H9 (cell line): Measurements from ENCODE around the gene TSPAN31. TPM values are rescaled to one million over a fixed set of nuclear protein-coding genes. Genes with fewer than 3 reads are reported as not detected.

Experiments used
- DNase-seq: peaks from one replicate; pipeline ENCODE4 v3.0.0-alpha.2; 2017
- H2AFZ ChIP-seq: one replicate; pipeline ENCODE4 v1.6.1; 2013; ENCODE audit warnings: mild to moderate bottlenecking, low read length, control low read depth, moderate library complexity
- H2AK5ac ChIP-seq: 2 replicates; pipeline ENCODE4 v1.6.1; 2013; ENCODE audit warnings: low read length, control low read depth, mixed read lengths; ENCODE audit not compliant: insufficient read length
- H2BK120ac ChIP-seq: one replicate; pipeline ENCODE4 v1.6.1; 2013; ENCODE audit warnings: low read depth, mild to moderate bottlenecking, low read length, control low read depth, inconsistent platforms; ENCODE audit not compliant: poor library complexity, severe bottlenecking
- H2BK12ac ChIP-seq: 2 replicates; pipeline ENCODE4 v1.6.1; 2013; ENCODE audit warnings: low read length, control low read depth, mixed read lengths, low read depth; ENCODE audit not compliant: insufficient read length
- H2BK15ac ChIP-seq: 2 replicates; pipeline ENCODE4 v1.6.1; 2013; ENCODE audit warnings: low read depth, low read length, control low read depth
- H2BK20ac ChIP-seq: one replicate; pipeline ENCODE4 v1.6.1; 2013; ENCODE audit warnings: low read depth, mild to moderate bottlenecking, low read length, control low read depth, inconsistent platforms; ENCODE audit not compliant: poor library complexity, severe bottlenecking
- H2BK5ac ChIP-seq: 2 replicates; pipeline ENCODE4 v1.6.1; 2013; ENCODE audit warnings: low read length, control low read depth, mixed read lengths; ENCODE audit not compliant: insufficient read length
- H3K14ac ChIP-seq: 2 replicates; pipeline ENCODE4 v1.6.1; 2013; ENCODE audit warnings: low read length, control low read depth; ENCODE audit not compliant: insufficient read depth
- H3K18ac ChIP-seq: 2 replicates; pipeline ENCODE4 v1.6.1; 2013; ENCODE audit warnings: low read depth, mild to moderate bottlenecking, mixed read lengths, low read length, control low read depth; ENCODE audit not compliant: insufficient read length
- H3K23ac ChIP-seq: 2 replicates; pipeline ENCODE4 v1.6.1; 2013; ENCODE audit warnings: low read length, control low read depth, mixed read lengths, low read depth; ENCODE audit not compliant: insufficient read length
- H3K23me2 ChIP-seq: 2 replicates; pipeline ENCODE4 v1.6.1; 2013; ENCODE audit warnings: low read depth, mild to moderate bottlenecking, mixed read lengths, low read length, control low read depth; ENCODE audit not compliant: insufficient read length, poor library complexity, severe bottlenecking
- H3K27ac ChIP-seq: 2 replicates; pipeline ENCODE4 v1.5.1; 2013; ENCODE audit warnings: low read length, control low read depth, mixed read lengths, low read depth; ENCODE audit not compliant: insufficient read length
- H3K27me3 ChIP-seq: 2 replicates; pipeline ENCODE4 v1.6.1; 2013; ENCODE audit warnings: low read length, control low read depth, inconsistent platforms; ENCODE audit not compliant: insufficient read depth
- H3K4ac ChIP-seq: 2 replicates; pipeline ENCODE4 v1.6.1; 2013; ENCODE audit warnings: low read depth, mild to moderate bottlenecking, control low read depth, inconsistent platforms, low read length, moderate library complexity
- H3K4me1 ChIP-seq: 2 replicates; pipeline ENCODE4 v1.6.1; 2013; ENCODE audit warnings: low read length, control low read depth, inconsistent platforms; ENCODE audit not compliant: insufficient read depth
- H3K4me2 ChIP-seq: 2 replicates; pipeline ENCODE4 v1.6.1; 2013; ENCODE audit warnings: low read length, control low read depth, mixed read lengths; ENCODE audit not compliant: insufficient read length, insufficient read depth
- H3K56ac ChIP-seq: 2 replicates; pipeline ENCODE4 v1.6.1; 2013; ENCODE audit warnings: low read depth, mild to moderate bottlenecking, mixed read lengths, low read length, control low read depth; ENCODE audit not compliant: insufficient read length
- H3K79me1 ChIP-seq: 2 replicates; pipeline ENCODE4 v1.6.1; 2013; ENCODE audit warnings: low read depth, mild to moderate bottlenecking, moderate library complexity, low read length, control low read depth, inconsistent platforms; ENCODE audit not compliant: insufficient read depth, poor library complexity, severe bottlenecking
- H3K79me2 ChIP-seq: 2 replicates; pipeline ENCODE4 v1.6.1; 2013; ENCODE audit warnings: low read length, control low read depth, inconsistent platforms; ENCODE audit not compliant: insufficient read depth
- H3K9ac ChIP-seq: 2 replicates; pipeline ENCODE4 v1.6.1; 2013; ENCODE audit warnings: low read length, control low read depth, mixed read lengths; ENCODE audit not compliant: insufficient read length; ENCODE audit errors: extremely low read depth
- H3K9me3 ChIP-seq: one replicate; pipeline ENCODE4 v1.6.1; 2013; ENCODE audit warnings: low read depth, low read length, inconsistent platforms; ENCODE audit not compliant: control insufficient read depth
- H3T11ph ChIP-seq: one replicate; pipeline ENCODE4 v1.6.1; 2013; ENCODE audit warnings: mild to moderate bottlenecking, low read length, control low read depth, inconsistent platforms
- H4K20me1 ChIP-seq: one replicate; pipeline ENCODE4 v1.6.1; 2013; ENCODE audit not compliant: control insufficient read depth, insufficient read length, insufficient read depth
- H4K5ac ChIP-seq: 2 replicates; pipeline ENCODE4 v1.6.1; 2013; ENCODE audit warnings: low read depth, mild to moderate bottlenecking, mixed read lengths, low read length, control low read depth; ENCODE audit not compliant: insufficient read length
- H4K8ac ChIP-seq: replicated peaks from 2 replicates; pipeline ENCODE4 v1.6.1; 2013; ENCODE audit warnings: low read length, control low read depth, mixed read lengths, low read depth; ENCODE audit not compliant: insufficient read length
- H4K91ac ChIP-seq: 2 replicates; pipeline ENCODE4 v1.6.1; 2013; ENCODE audit warnings: low read depth, mild to moderate bottlenecking, moderate library complexity, mixed read lengths, low read length, control low read depth; ENCODE audit not compliant: insufficient read length
- H3K27ac Mint-ChIP-seq, 3 experiments: 2 replicates in 2 of 3; 3 replicates in 1 of 3; pipeline ENCODE4 v1.8.0; 2020 to 2021; ENCODE audit warnings: mixed read lengths in 3 of 3, mild to moderate bottlenecking in 1 of 3, moderate library complexity in 1 of 3
- H3K27me3 Mint-ChIP-seq: 2 replicates; pipeline ENCODE4 v1.8.0; 2021; ENCODE audit warnings: low read depth, mild to moderate bottlenecking, moderate library complexity, mixed read lengths
- H3K36me3 Mint-ChIP-seq, 3 experiments: 2 replicates in 2 of 3; 3 replicates in 1 of 3; pipeline ENCODE4 v1.8.0; 2020 to 2021; ENCODE audit warnings: low read depth in 3 of 3, mixed read lengths in 3 of 3; ENCODE audit not compliant: insufficient read depth in 1 of 3
- H3K4me1 Mint-ChIP-seq, 2 experiments: 2 replicates each; pipeline ENCODE4 v1.8.0; 2020; ENCODE audit warnings: mixed read lengths in 2 of 2
- H3K4me3 Mint-ChIP-seq, 2 experiments: 2 replicates in 1 of 2; 3 replicates in 1 of 2; pipeline ENCODE4 v1.8.0; 2020 to 2021; ENCODE audit warnings: mild to moderate bottlenecking in 2 of 2, mixed read lengths in 2 of 2, moderate library complexity in 1 of 2
- H3K9me3 Mint-ChIP-seq, 2 experiments: 2 replicates in 1 of 2; 3 replicates in 1 of 2; pipeline ENCODE4 v1.8.0; 2020; ENCODE audit warnings: mild to moderate bottlenecking in 2 of 2, mixed read lengths in 2 of 2, moderate library complexity in 1 of 2
- CTCF ChIP-seq: fragments of 200-600 bp; sonication (generic); conservative IDR thresholded peaks from 3 replicates; pipeline ENCODE4 v1.8.0; 2021; ENCODE audit warnings: antibody characterized with exemption, mild to moderate bottlenecking
- WGBS: extraction: QIAGEN DNeasy Blood & Tissue Kit; methylation state at CpG from one replicate; pipeline ENCODE4 v1.1.7; 2013; ENCODE audit warnings: missing lambda C conversion rate, low lambda C conversion rate, mixed read lengths; ENCODE audit not compliant: insufficient read length; ENCODE audit errors: extremely low coverage; 5-methylcytosine and 5-hydroxymethylcytosine counted together
- total RNA-seq: library from RNA; stranded (reverse); gene quantifications from 2 replicates; pipeline ENCODE4 v1.2.1, GENCODE V29; 2021

TSPAN31 gene
- total RNA-seq, 1 experiment from 2014 or later: 20.0 TPM

- H3K27me3 ChIP-seq: peaks cover 30% of the 10 kb centered on the region; the same call in 1 of the 2 replicates
- no peak overlapping the region for H4K91ac ChIP-seq
- H3K79me2 ChIP-seq: no peaks in the 10 kb centered on the region
- no peaks in the 10 kb centered on the region for H3K79me1 ChIP-seq
- H2BK5ac ChIP-seq: no peak overlapping the region
- no peak overlapping the region for H3K4ac ChIP-seq
- H2AK5ac ChIP-seq: no peak overlapping the region
- no peak overlapping the region for H4K5ac ChIP-seq
- H3K9me3 Mint-ChIP-seq: no peaks in the 10 kb centered on the region; a peak in 1 of 5 replicates
- H3K27me3 Mint-ChIP-seq: peaks cover 97% of the 10 kb centered on the region
- no peak overlapping the region for H3T11ph ChIP-seq
- H3K18ac ChIP-seq: no peak overlapping the region
- peak; percentile 13 for DNase-seq
- H3K4me2 ChIP-seq: no peak overlapping the region
- no peak overlapping the region for H2BK15ac ChIP-seq
- H2BK120ac ChIP-seq: no peak overlapping the region
- no peaks in the 10 kb centered on the region for H3K9me3 ChIP-seq
- H2AFZ ChIP-seq: no peak overlapping the region
- no peak overlapping the region for H3K27ac ChIP-seq
- H3K23me2 ChIP-seq: peaks cover 14% of the 10 kb centered on the region
- H2BK20ac ChIP-seq: no peak overlapping the region
- no peaks in the 10 kb centered on the region for H4K20me1 ChIP-seq
- H3K56ac ChIP-seq: no peak overlapping the region
- peaks cover 0 to 2% (median 0%) of the 10 kb centered on the region in 3 experiments; a peak in 1 of 7 replicates for H3K36me3 Mint-ChIP-seq
- TF ChIP-seq CTCF: no peak
- H3K4me1 Mint-ChIP-seq: peaks cover 10 to 17% of the 10 kb centered on the region in 2 experiments
- WGBS: no CpG with 5 or more reads among the region's 5 CpGs
- no peak overlapping the region for H2BK12ac ChIP-seq
- no peak overlapping the region for H3K9ac ChIP-seq
- H3K14ac ChIP-seq: no peak overlapping the region
- H3K4me1 ChIP-seq: no peaks in the 10 kb centered on the region; the same call in 1 of the 2 replicates
- H3K27ac Mint-ChIP-seq: no peak overlapping the region
- H3K23ac ChIP-seq: no peak overlapping the region
- H4K8ac ChIP-seq: no peak overlapping the region
- H3K4me3 Mint-ChIP-seq: no peak overlapping the region; a peak in 1 of 5 replicates
These were observed 15.5 kb upstream of the TSPAN31 start for GRCh38 chr12:57729321-57729844.
